ENCODE data around the gene GP1BA.

Gene GP1BA

GRCh38 chr17:4931963-4932362 lies at the start of gene GP1BA:
Gene GP1BA, plus strand, starts transcription at chr17:4932277. Its CDS starts 328 bp downstream, at chr17:4932605.
- peaks cover 8 to 40% of the 10 kb centered on the region in 2 experiments; a peak in 2 of 3 replicates for H3K36me3 ChIP-seq (ENCODE audit: control insufficient read depth in 2 of 2, insufficient read depth in 1 of 2, low read length in 2 of 2)
- POLR2A ChIA-PET, result interaction anchor here (1.0 to 1.6 kb wide), 2 partner anchors 12 to 35 kb away, joined by 3 to 8 read pairs; partner anchors contain the start of gene SPAG7
- CTCF ChIA-PET, result no interaction called here
- no peak within 1 kb of the TSS for H3K4me3 ChIP-seq (ENCODE audit: low read depth, low read length)
- no peaks in the 10 kb centered on the region for H3K9me3 ChIP-seq (ENCODE audit: control insufficient read depth, insufficient read depth, low read depth, low read length)
- no peaks in the 10 kb centered on the region; the same call in 1 of the 2 replicates for H3K4me1 ChIP-seq (ENCODE audit: control insufficient read depth, insufficient read depth, low read length)
- TF ChIP-seq YY2 (tag by site-specific recombination; IDR thresholded peaks at IDR 0.05), result no peak
- H3K27ac ChIP-seq (ENCODE audit: extremely low read depth, low read depth, low read length), result 0 out of 2 replicates have a peak within 1 kb of the TSS, but pooled peaks have one; percentile 9

- CTCF ChIA-PET, result interaction anchor here (0.6 to 3.1 kb wide), 7 partner anchors 21 to 319 kb away, joined by 3 to 12 read pairs (median 3); partner anchors contain the start of genes ARRB2 and MED11
- POLR2A ChIA-PET, result interaction anchor here (0.5 to 1.2 kb wide), 2 partner anchors 18 to 174 kb away, joined by 3 read pairs; partner anchors contain the start of gene ARRB2
These were observed 47.6 kb upstream of the GP1BA start for GRCh38 chr17:4884489-4884888.

GRCh38 chr17:4886830-4887229 lies 45.2 kb upstream of the GP1BA start:
- CTCF ChIA-PET, result interaction anchor here (0.6 to 3.1 kb wide), 4 partner anchors 58 to 319 kb away, joined by 3 to 12 read pairs (median 3); partner anchors contain the start of gene MED11
- no peaks in the 10 kb centered on the region for H3K9me3 ChIP-seq (ENCODE audit: control insufficient read depth, insufficient read depth, low read depth, low read length)
- no peak overlapping the region for H3K27ac ChIP-seq (ENCODE audit: extremely low read depth, low read depth, low read length)
- POLR2A ChIA-PET, result no interaction called here
- H3K4me1 ChIP-seq (ENCODE audit: control insufficient read depth, insufficient read depth, low read length), result no peaks in the 10 kb centered on the region
- no peak for TF ChIP-seq PRDM1 (tag by site-specific recombination; IDR thresholded peaks at IDR 0.05)
- no peak for TF ChIP-seq ZNF398 (tag by site-specific recombination; IDR thresholded peaks at IDR 0.05)
- no peak for TF ChIP-seq ZBTB49 (tag by site-specific recombination; IDR thresholded peaks at IDR 0.05; ENCODE audit: low read depth)
- TF ChIP-seq ZBTB1 (tag by site-specific recombination; IDR thresholded peaks at IDR 0.05), result no peak
- H3K4me3 ChIP-seq (ENCODE audit: low read depth, low read length), result no peak overlapping the region
- H3K36me3 ChIP-seq (ENCODE audit: control insufficient read depth in 2 of 2, insufficient read depth in 1 of 2, low read length in 2 of 2), result peaks cover 34 to 81% of the 10 kb centered on the region in 2 experiments; a peak in 2 of 3 replicates

More at GRCh38 chr17:4884489-4884888, 47.6 kb upstream of the GP1BA start:
- Histone ChIP-seq H3K4me3 (ENCODE audit: low read depth, low read length) (no peak overlapping the region), H3K4me1 (ENCODE audit: control insufficient read depth, insufficient read depth, low read length) (no peaks in the 10 kb centered on the region), H3K36me3 (ENCODE audit: control insufficient read depth in 2 of 2, insufficient read depth in 1 of 2, low read length in 2 of 2) (peaks cover 28 to 73% of the 10 kb centered on the region in 2 experiments; a peak in 2 of 3 replicates), H3K9me3 (ENCODE audit: control insufficient read depth, insufficient read depth, low read depth, low read length) (no peaks in the 10 kb centered on the region), H3K27ac (ENCODE audit: extremely low read depth, low read depth, low read length) (no peak overlapping the region)
- TF ChIP-seq ZNF350 (tag by site-specific recombination; IDR thresholded peaks at IDR 0.05), result no peak
- TF ChIP-seq ATF2 (tag by site-specific recombination; IDR thresholded peaks at IDR 0.05; ENCODE audit: low read depth), result no peak
- no peak for TF ChIP-seq ZNF837 (tag by site-specific recombination; IDR thresholded peaks at IDR 0.05)
- no peak for TF ChIP-seq ZIC2 (tag by site-specific recombination; IDR thresholded peaks at IDR 0.05)
- TF ChIP-seq HOXC10 (CRISPR knock-in tag; IDR thresholded peaks at IDR 0.05), result no peak
- TF ChIP-seq ZNF549 (tag by site-specific recombination; IDR thresholded peaks at IDR 0.05), result no peak
- no peak for TF ChIP-seq ZSCAN5A (tag by site-specific recombination; IDR thresholded peaks at IDR 0.05)
- no peak for TF ChIP-seq ZBTB17 (tag by site-specific recombination; IDR thresholded peaks at IDR 0.05)
- no peak for TF ChIP-seq MEIS1 (CRISPR knock-in tag; IDR thresholded peaks at IDR 0.05; ENCODE audit: borderline replicate concordance)
- TF ChIP-seq WT1 (tag by site-specific recombination; IDR thresholded peaks at IDR 0.05), result no peak
- TF ChIP-seq BCL11B (tag by site-specific recombination; IDR thresholded peaks at IDR 0.05; ENCODE audit: low read depth), result no peak
- no peak for TF ChIP-seq HOXD13 (CRISPR knock-in tag; IDR thresholded peaks at IDR 0.05; ENCODE audit: borderline replicate concordance)
- no peak for TF ChIP-seq FEZF1 (tag by site-specific recombination; IDR thresholded peaks at IDR 0.05)
- TF ChIP-seq KLF8 (tag by site-specific recombination; IDR thresholded peaks at IDR 0.05), result no peak
- TF ChIP-seq ZNF335 (tag by site-specific recombination; conservative IDR thresholded peaks at IDR 0.05), result no peak
- TF ChIP-seq ZNF366 (tag by site-specific recombination; conservative IDR thresholded peaks at IDR 0.05), result no peak
- TF ChIP-seq PBX3 (CRISPR knock-in tag; IDR thresholded peaks at IDR 0.05), result no peak
- TF ChIP-seq ZNF214 (tag by site-specific recombination; IDR thresholded peaks at IDR 0.05; ENCODE audit: borderline replicate concordance), result no peak

Data from HEK293 (cell line).